ENCODE results near the gene SNAPC4.
A peak's percentile ranks its signal among the peaks of the same experiment; 100 is the strongest.

The SNAPC4 gene, protein sequence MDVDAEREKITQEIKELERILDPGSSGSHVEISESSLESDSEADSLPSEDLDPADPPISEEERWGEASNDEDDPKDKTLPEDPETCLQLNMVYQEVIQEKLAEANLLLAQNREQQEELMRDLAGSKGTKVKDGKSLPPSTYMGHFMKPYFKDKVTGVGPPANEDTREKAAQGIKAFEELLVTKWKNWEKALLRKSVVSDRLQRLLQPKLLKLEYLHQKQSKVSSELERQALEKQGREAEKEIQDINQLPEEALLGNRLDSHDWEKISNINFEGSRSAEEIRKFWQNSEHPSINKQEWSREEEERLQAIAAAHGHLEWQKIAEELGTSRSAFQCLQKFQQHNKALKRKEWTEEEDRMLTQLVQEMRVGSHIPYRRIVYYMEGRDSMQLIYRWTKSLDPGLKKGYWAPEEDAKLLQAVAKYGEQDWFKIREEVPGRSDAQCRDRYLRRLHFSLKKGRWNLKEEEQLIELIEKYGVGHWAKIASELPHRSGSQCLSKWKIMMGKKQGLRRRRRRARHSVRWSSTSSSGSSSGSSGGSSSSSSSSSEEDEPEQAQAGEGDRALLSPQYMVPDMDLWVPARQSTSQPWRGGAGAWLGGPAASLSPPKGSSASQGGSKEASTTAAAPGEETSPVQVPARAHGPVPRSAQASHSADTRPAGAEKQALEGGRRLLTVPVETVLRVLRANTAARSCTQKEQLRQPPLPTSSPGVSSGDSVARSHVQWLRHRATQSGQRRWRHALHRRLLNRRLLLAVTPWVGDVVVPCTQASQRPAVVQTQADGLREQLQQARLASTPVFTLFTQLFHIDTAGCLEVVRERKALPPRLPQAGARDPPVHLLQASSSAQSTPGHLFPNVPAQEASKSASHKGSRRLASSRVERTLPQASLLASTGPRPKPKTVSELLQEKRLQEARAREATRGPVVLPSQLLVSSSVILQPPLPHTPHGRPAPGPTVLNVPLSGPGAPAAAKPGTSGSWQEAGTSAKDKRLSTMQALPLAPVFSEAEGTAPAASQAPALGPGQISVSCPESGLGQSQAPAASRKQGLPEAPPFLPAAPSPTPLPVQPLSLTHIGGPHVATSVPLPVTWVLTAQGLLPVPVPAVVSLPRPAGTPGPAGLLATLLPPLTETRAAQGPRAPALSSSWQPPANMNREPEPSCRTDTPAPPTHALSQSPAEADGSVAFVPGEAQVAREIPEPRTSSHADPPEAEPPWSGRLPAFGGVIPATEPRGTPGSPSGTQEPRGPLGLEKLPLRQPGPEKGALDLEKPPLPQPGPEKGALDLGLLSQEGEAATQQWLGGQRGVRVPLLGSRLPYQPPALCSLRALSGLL (N-terminal part only)

DNA sequence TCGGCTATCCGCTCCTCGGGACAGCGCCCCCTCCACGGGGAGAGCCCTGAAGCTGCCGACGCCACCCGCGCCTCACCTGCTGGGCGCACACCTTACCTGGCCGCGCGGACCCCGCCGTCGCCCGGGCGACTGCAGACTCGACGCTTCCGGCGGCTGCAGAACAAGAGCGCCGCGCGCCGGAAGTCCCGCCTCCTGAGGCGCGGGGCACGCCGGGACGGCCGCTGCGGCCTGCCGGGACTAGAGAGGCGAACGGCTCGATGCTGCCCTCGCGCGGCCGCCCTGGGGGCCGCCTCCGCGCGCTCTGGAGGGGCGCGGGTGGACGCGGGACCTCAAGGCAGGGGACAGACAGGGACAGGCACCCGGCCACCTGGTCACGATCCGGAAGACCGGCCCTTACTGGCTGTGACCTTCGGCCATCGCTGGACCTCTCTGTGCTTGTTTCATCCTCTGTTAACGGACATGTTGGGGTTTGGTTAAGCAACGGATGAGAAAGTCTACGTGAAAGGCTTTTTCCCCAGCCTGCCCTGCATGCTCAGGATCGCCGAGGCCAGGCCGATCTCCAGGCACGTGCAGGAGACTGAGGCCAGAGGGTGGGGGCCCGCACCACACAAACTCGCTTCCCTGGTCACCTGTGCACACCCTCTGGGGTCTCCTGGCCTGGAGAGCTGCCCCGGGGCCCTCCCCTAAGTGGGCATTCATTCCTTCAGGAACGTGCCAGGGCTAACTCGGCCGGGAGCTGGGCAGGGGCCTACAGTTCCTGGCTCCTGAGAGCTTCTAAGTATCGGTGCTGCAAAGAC is at the start of gene SNAPC4:
TSS of gene SNAPC4 (minus strand) at position 133 of the 797 bp plus-strand sequence. CDS start 1,742 bp downstream, outside the sequence.
- DNase-seq (ENCODE audit: low spot score): peak; percentile 94

DNA sequence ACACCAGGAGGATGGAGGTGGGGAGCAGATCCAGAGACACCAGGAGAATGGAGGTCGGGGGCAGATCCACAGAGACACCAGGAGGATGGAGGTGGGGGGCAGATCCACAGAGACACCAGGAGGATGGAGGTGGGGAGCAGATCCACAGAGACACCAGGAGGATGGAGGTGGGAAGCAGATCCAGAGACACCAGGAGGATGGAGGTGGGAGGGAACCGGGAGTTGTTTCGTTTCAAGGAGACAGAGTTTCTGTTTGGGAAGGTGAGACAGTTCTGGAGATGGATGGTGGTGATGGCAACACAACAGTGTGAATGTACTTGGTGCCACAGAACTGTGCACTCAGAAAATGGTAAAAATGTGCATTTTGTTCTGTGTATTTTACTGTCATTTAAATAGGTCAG is 48.7 kb upstream of the SNAPC4 start:
- DNase-seq (ENCODE audit: low spot score): no peak

DNA sequence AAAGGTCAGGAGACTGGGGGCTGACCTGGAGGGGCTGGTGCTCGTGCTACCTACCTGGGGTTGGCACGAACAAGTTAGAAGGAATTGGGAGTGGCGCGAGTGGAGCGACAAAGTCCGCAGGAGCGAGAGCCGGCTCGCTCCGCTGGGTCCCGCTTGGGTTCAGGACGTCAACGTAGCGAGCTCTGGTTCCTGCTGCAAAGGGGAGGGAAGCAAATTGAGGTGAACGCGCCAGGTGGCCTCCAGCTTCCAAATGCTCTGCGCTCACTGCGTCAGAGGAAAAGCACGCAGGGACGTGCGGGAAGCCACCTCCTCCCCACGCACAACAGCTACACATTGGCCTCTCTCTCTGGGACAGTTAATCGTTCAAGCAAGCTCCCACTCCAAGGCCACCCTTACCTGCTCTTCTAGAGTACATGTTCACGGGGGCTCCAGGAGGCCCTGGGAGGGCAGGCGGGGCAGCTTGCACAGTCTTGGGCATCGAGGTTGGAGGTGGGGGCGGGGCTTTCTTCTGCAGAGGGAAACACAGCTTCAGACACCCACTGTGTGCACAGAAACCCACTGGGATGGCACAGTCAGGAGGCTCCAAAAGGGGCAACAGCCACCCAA is 47.3 kb upstream of the SNAPC4 start:
- DNase-seq (ENCODE audit: low spot score): no peak

DNA sequence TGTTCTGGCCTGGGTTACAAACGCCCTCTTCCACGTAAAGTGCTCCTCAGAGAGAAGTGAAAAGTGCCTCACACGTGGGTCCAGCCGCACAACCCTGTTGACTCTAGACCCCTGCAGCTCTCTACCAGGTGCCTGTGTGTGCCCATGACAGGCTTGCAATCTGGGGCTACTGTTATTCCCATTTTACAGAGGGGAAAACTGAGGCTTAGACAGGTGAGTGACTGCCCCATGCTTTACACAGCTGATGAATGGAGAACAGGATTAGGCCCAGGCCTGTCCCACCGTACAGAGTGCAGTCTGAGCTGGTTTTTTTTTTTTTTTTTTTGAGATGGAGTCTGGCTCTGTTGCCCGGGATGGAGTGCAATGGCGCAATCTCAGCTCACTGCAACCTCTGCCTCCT is 45.8 kb upstream of the SNAPC4 start:
- DNase-seq (ENCODE audit: low spot score): no peak

DNA sequence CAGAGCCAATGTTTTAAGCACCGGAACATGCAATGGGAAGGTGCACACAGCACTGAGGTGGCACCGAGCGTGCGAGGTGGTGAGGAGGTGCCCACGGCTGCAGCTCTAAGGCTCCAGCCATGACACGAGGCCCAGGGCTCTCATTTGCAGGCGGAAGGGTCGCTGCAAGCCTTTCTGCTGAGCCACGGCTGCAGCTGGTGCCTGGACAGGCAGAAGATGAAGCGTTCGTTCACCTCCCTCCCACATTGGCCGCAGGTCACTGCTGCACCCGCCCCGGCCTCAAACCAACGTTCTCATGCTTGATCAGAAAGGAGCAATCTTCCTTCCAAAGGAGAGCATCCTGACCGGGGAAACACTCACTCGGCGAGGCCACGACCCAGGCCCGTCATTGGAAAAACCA is 44.1 kb upstream of the SNAPC4 start:
- DNase-seq (ENCODE audit: low spot score): no peak

DNA sequence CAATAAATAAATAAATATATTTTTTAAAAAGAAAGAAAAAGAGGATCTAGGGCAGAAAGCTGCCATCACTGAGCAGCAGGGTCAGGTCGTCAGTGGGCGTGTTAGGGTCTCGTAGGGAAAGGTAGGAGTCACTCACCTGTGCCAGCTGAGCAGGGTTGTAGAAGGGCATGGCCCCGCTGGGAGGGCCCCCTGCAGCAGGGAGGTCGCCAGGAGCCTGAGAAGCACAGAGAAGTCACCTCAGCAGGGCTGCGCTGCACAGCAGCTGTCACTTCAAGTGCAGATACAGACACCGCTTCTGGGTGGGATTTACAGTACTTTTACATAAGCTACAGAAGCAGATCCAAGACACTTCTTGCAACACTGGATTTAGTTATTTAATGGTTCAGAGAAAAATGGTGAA is 43.7 kb upstream of the SNAPC4 start:
- no peak for DNase-seq (ENCODE audit: low spot score)

DNA sequence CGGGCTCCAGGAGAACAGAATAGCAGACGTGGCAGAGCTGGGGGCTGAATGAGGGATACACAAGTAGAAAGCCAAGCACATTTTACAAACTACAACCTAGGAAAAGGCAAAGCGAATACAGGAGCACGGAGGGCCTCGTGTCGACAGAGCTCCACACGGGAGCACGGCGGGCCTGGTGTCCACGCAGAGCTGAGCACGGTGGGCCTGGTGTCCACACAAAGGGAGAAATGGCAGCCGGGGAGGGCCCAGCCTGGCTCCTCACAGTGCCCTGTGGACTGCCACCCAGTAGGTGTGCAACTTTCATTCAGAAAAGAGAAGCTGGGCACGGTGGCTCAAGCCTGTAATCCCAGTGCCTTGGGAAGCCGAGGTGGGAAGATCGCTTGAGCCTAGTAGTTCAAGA is 43.1 kb upstream of the SNAPC4 start:
- no peak for DNase-seq (ENCODE audit: low spot score)

DNA sequence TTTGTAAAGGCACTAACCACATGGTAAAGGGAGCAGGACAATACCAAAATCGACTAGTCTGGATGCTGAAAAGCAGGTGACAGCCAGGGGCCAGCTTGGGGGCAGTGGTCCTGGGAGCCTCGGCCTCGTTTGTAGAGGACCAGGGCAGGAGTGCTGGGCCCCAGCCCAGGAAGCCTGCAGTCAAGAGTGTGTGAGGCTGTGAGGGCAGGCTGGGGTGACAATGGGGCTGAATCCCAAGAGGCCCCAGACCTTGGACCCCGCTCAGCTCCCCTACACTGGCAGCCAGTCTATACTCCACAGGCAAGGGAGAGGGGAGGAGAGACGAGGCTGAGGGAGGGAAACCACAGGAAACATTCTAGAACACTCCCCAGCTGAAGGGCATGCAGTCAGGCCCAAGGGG is 42.3 kb upstream of the SNAPC4 start:
- no peak for DNase-seq (ENCODE audit: low spot score)

DNA sequence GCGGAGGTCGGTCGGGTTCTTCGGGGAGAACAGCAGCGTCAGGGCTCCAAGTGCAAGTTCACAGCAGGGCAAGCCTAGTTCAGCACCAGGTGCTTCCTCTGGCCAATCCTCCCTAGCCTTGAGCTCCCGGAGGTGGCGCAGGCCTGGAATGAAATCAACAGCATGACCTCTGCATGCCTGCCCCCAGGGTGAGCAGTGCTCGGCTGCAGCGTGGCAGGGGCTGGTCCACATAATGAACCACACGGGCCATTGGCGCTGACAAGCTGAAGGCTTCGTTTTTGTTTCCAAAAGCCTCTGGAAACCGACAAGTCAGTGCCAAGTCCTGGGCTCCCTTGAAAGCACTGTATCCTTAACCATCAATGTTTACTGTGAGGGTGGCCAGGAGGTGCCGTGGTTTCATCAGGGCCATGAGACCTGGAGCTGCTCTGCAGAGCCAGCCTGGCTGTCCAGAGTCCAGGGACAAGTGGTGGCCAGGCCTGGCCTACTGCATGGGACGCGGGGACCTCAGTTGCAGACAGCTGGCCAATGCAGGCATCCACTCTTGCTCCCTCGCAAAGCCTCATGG is 41.8 kb upstream of the SNAPC4 start:
- no peak for DNase-seq (ENCODE audit: low spot score)

DNA sequence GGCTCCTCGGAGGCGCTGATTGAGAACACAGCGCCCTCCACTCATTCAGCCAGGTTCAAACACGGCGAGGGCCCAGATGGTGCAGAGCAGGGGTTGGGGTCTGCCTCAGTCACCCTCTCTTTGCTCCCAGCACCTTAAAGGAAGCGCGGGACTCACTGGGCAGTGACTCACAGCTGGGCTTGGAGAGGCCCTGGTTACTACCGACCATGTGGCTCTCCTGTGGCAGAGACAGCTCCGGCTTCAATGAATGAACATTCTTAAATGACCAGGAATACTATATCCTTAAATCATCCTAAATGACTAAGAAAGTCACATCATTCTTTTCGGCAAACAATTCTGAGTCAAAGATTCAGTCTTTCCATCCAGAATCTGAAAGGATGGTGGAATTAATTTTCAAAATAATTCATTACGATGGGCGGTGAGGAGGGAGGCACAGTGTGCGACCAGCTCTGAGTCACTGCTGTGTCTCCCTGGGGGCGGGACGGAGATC is 41.3 kb upstream of the SNAPC4 start:
- no peak for DNase-seq (ENCODE audit: low spot score)

DNA sequence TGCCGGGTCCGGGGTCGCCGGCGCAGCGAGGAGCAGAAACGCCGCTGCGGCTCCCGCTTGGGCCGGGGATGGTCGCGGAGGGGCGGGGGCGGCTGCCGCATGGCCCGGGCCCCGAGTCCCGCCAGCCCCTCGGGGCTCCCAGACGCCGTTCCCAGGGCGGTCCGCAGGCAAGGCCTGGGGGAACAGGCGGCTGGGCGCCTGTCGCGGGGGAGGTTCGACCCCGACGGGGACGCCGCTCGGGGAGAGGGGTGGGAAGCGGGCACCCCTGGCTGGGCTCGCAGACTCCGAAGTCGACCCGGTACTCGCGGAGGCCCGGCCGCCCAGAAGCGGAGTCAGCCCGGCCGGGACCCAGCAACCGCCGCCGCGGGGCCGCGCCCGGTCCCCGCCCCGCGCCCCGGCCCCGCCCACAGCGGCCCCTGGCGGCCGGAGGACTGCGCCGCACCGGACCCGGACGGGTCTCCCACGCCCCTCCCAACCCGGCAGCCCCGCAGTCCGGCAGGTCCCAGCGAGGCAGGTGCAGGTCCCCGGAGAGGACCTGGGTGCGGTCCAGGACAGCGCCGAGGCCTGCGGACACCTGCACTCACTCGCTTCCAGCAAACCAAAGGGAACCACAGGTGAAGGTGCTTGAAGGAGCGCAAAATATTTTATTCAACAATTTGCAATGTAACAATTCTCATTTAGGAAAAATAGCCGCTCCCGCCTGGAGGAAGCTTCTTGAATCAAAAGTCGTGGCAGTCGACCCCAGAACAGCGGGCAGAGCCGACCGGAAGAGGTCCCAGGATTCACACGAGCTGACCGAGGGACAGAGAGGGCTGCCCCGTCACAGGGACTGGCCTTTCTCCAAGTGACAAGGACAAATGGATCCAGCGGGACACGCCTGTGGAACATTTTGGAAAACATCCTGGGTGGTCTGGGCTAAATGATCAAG is 39.8 kb upstream of the SNAPC4 start, which contains the start of gene INPP5E:
TSS of gene INPP5E (minus strand) at position 365 of the 928 bp plus-strand sequence. CDS start 426 bp downstream, outside the sequence.
- DNase-seq (ENCODE audit: low spot score): peak; percentile 93

DNA sequence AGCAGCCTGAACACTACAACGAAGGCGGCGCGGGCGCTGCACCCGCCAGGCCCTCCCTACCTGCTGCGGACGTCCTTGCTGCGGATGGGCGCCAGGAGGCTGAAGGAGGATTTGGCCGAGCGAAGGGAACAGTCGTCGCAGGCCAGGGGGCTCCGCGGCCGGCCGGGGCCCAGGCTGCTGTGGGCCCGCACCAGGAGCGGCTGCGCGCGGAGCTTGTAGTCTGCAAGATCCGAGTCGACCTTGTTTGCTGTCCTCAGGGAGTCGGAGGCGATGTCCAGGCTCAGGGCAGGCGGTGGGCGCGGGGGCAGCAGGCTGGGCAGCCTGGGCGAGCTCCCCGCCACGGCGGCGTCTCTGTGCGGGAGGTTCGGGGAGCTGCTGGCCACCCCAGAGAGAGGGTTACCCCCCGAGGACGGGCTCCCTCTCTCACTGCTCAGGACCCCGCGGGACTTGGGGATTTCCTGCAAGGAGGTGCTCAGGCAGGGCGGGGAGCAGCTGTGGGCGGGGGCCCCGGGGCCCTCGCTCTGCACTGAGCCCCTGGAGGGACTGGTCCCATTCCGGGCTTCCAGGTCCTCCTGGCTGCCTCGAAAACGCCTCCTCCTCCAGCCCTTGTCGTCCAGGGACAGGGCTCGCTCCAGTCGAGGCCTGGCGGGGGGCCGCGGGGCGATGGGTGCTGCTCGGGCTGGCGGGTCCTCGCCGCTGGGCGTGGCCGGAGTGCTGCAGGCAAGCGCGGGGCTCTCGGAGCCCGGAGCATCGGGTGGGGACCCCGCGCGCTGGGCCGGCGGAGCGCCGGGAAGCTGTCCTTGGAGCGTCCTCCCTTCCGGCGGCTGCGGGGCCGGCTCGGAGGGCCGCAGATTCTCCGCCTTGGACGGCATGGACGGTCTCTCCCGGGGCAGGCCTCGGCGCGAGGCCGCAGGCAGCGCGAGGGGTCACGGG is 38.8 kb upstream of the SNAPC4 start:
- DNase-seq (ENCODE audit: low spot score): peak; percentile 61

DNA sequence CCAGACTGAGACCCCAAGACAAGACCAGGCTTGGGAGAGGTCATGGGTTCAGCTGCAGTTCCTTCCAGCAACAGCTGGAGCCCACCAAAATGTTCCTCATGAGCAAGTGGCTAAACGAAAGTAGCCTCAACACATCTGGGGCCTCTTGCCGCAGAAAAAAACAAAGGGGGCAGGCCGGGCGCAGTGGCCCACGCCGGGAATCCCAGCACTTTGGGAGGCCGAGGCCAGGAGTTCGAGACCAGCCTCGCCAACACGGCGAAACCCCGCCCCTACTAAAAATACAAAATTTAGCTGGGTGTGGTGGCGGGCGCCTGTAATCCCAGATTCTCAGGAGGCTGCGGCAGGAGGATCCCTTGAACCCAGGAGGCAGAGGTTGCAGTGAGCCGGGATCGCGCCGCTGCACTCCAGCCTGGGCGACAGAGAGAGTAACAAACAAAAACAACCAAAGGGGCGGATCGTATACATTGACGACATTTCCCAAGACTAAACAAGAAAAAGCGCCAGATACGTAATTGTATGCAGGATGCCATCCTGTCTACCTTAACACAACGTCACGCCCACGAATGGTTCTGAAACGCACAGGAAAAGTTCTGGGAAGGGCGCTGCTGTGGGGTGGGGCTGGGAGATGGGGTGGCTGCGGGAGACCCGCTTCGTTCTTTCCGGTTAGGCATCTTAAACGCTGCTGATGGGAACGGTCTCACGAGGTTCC is 38.0 kb upstream of the SNAPC4 start:
- DNase-seq (ENCODE audit: low spot score): peak; percentile 37

DNA sequence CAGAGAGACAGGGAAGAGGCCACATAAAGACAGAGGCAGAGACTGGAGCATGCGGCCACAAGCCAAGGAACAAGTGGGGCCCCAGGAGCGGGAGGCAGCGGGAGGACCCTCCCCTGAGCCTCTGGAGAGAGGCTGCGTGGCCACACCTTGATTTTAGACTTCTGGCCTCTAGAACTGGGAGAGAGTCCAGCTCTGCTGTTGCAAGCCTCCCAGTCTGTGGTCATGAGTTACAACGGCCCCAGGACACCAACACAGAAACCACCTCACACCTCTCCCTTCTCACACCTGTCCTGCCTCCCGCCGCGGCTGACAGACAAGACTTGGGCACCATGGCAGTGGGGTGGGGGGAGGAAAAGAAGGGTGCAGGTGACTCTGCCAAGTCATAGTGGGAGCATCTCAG is 37.5 kb upstream of the SNAPC4 start:
- DNase-seq (ENCODE audit: low spot score): no peak

DNA sequence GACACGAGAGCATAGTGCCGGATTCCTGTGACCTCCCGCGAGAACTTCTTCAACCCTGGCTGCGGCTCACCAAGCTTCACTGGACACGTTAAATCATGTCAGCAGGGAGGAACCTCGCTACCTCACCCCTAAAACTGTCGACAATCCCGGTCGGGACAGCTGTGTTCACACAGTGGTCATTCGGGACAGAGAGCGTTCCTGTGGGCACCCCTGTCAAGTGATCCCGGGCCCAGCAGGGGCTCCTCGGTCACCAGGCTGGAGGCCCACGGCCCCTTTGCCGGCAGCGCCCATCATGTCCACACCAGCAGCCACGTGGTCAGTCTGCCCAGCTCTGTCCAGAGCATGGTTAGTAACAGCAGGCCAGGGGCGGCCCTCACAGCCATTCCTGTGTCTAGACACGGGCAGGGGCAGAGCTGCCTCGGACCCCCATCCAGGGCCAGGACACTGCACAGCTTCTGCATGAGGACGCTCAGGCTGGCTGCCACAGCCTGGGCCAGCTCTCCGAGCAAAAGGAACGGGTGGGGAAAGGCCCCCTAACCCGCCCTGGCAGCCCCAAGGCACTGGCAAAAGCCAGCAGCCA is 36.2 kb upstream of the SNAPC4 start:
- DNase-seq (ENCODE audit: low spot score): no peak

DNA sequence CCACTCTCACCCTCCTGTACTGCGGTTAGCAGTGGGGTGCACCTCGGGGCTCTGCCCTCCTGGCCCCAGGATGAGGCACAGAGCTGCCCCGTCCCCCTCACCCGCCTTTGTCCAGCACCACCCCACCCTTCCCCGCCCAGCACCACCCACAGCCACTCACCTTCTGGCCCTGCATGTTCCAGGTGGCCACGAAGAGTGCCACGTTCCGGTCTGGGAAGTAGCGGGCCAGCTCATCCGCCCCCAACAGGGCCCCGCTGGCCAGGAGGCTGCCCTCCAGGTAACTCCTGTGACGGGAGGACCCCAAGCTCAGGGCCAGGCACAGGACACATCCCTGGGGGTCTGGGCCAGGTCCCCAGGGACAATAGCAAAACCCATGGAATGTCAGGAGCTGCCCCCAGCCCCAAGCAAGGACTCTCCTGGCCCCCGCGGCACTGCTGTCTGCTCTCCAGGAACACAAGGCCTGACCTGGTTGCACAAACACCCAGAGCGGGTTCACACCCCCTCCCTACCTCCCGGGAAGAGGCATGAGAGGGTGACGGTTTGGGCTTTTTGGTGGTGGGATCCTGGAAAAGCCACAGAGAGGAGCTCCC is 34.7 kb upstream of the SNAPC4 start:
- no peak for DNase-seq (ENCODE audit: low spot score)
